OCI-LY1 (cell line): ENCODE data around the gene SELENOO.

Experiments
- EZH2 ChIP-seq: fragments of 200-600 bp; sonication (generic), shearing (Covaris generic); IDR thresholded peaks from 2 replicates; pipeline ENCODE4 v1.8.0; 2017; ENCODE audit warnings: borderline replicate concordance, mixed run types, mild to moderate bottlenecking, antibody characterized with exemption, low read length, moderate library complexity, mixed read lengths
- TF ChIP-seq, protein P1 (sequence below): fragments of 200-600 bp; sonication (generic), shearing (Covaris generic); IDR thresholded peaks from 2 replicates; pipeline ENCODE4 v1.5.1; 2017; ENCODE audit warnings: mild to moderate bottlenecking, antibody characterized with exemption, low read length, moderate library complexity, mixed read lengths

- TF ChIP-seq, protein P1, sequence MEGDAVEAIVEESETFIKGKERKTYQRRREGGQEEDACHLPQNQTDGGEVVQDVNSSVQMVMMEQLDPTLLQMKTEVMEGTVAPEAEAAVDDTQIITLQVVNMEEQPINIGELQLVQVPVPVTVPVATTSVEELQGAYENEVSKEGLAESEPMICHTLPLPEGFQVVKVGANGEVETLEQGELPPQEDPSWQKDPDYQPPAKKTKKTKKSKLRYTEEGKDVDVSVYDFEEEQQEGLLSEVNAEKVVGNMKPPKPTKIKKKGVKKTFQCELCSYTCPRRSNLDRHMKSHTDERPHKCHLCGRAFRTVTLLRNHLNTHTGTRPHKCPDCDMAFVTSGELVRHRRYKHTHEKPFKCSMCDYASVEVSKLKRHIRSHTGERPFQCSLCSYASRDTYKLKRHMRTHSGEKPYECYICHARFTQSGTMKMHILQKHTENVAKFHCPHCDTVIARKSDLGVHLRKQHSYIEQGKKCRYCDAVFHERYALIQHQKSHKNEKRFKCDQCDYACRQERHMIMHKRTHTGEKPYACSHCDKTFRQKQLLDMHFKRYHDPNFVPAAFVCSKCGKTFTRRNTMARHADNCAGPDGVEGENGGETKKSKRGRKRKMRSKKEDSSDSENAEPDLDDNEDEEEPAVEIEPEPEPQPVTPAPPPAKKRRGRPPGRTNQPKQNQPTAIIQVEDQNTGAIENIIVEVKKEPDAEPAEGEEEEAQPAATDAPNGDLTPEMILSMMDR, result no peak
- TF ChIP-seq EZH2, result no peak
These were observed 31.0 kb upstream of the SELENOO start for GRCh38 chr22:50169774-50170341.
